GM12878 (cell line): ENCODE results near the gene MIEF1. TPM values are rescaled to one million over a fixed set of nuclear protein-coding genes. Genes with fewer than 3 reads are reported as not detected.

Experiments
- ATAC-seq: fragments of 200-7000 bp; cut with Tn5 transposase; 3 replicates; pipeline ENCODE4 v1.9.1; 2020; ENCODE audit warnings: mild to moderate bottlenecking, moderate library complexity
- BruUV-seq: library from RNA; stranded (reverse); fragments of 400-500 nt; replicated peaks from 2 replicates; lab custom pipeline; 2021; lab: Mats Ljungman, UMichigan
- CTCF ChIA-PET: fragments of 300-600 bp; sonication (Branson Sonifier 250); formaldehyde crosslinking; extraction: SDS; loops from one replicate; lab custom pipeline; 2021; ENCODE audit warnings: inconsistent platforms; lab: Yijun Ruan, JAX
- POLR2A ChIA-PET: fragments of 350-600 bp; formaldehyde crosslinking; extraction: SDS; loops from one replicate; lab custom pipeline; 2021; ENCODE audit warnings: inconsistent platforms; lab: Charles Lee
- RAD21 ChIA-PET: fragments of 300-600 bp; sonication (Branson Sonifier 250); formaldehyde crosslinking; loops from one replicate; lab custom pipeline; 2023; ENCODE audit warnings: antibody characterized with exemption; ENCODE audit not compliant: unreplicated experiment; lab: Charles Lee
- SMC1A ChIA-PET: fragments of 300-600 bp; sonication (Branson Sonifier 250); formaldehyde crosslinking; loops from one replicate; lab custom pipeline; 2023; ENCODE audit not compliant: unreplicated experiment, uncharacterized antibody; lab: Charles Lee
- DNase-seq: peaks from one replicate; pipeline ENCODE4 v3.0.0-alpha.2; 2011; ENCODE audit warnings: low read depth, low spot score
- FAIRE-seq: peaks from 3 replicates; lab custom pipeline; 2011; peaks lifted over from hg19 to GRCh38; lab: Jason Lieb, UNC
- H2AFZ ChIP-seq: 2 replicates; pipeline ENCODE4 v1.6.0; 2011; ENCODE audit warnings: low read depth, low read length, control low read depth; ENCODE audit not compliant: control insufficient read depth
- H3K27ac ChIP-seq: 2 replicates; pipeline ENCODE4 v1.5.1; 2011; ENCODE audit warnings: control low read depth; ENCODE audit not compliant: control insufficient read depth, insufficient read depth
- H3K27me3 ChIP-seq, 2 experiments: replicated peaks in 1 of 2; 2 replicates each; pipeline versions ENCODE4 v1.6.0 to v1.6.1; 2011; ENCODE audit warnings: low read length in 1 of 2; ENCODE audit not compliant: control insufficient read depth in 2 of 2, insufficient read depth in 2 of 2
- H3K36me3 ChIP-seq, 2 experiments: 2 replicates each; pipeline ENCODE4 v1.5.1; 2011; ENCODE audit warnings: low read length in 1 of 2; ENCODE audit not compliant: control insufficient read depth in 2 of 2, insufficient read depth in 2 of 2
- H3K4me1 ChIP-seq: 2 replicates; pipeline ENCODE4 v1.6.1; 2011; ENCODE audit warnings: mild to moderate bottlenecking, low read length, moderate library complexity, mixed read lengths; ENCODE audit not compliant: control insufficient read depth, insufficient read depth
- H3K4me2 ChIP-seq: 2 replicates; pipeline ENCODE4 v1.6.0; 2011; ENCODE audit warnings: control low read depth; ENCODE audit not compliant: control insufficient read depth, insufficient read depth
- H3K4me3 ChIP-seq: fragments of 200-600 bp; sonication (generic); 2 replicates; pipeline ENCODE4 v1.5.1; 2016
- H3K79me2 ChIP-seq: 2 replicates; pipeline ENCODE4 v1.6.0; 2011; ENCODE audit warnings: low read length; ENCODE audit not compliant: control insufficient read depth, insufficient read depth
- H3K9ac ChIP-seq: 2 replicates; pipeline ENCODE4 v1.8.0; 2011; ENCODE audit warnings: low read length, control low read depth, mixed read lengths; ENCODE audit not compliant: control insufficient read depth, insufficient read depth
- H3K9me3 ChIP-seq: replicated peaks from 3 replicates; pipeline ENCODE4 v1.5.1; 2011; ENCODE audit warnings: mild to moderate bottlenecking, low read length; ENCODE audit not compliant: control insufficient read depth, insufficient read depth
- H4K20me1 ChIP-seq: 2 replicates; pipeline ENCODE4 v1.6.0; 2011; ENCODE audit not compliant: control insufficient read depth, insufficient read depth
- CREB1 ChIP-seq: IDR thresholded peaks from 2 replicates; pipeline ENCODE4 v1.6.1; 2012; ENCODE audit warnings: low read depth, mild to moderate bottlenecking, inconsistent platforms
- WGBS: methylation state at CpG from one replicate; pipeline ENCODE4 v1.1.6; 2016; ENCODE audit warnings: low lambda C conversion rate; ENCODE audit not compliant: insufficient replicate concordance, insufficient coverage; ENCODE audit errors: missing lambda C conversion rate; 5-methylcytosine and 5-hydroxymethylcytosine counted together
- in situ Hi-C: fragments of 300-500 bp; cut with MboI; formaldehyde crosslinking; loops from 9 replicates; pipeline ENCODE4 v1.14.3; 2018; ENCODE audit warnings: mixed read lengths
- intact Hi-C: fragments of 100-400 bp; cut with micrococcal nuclease; formaldehyde crosslinking; loops from one replicate; pipeline ENCODE4 v1.14.2; 2022; ENCODE audit not compliant: unreplicated experiment
- polyA plus RNA-seq, 11 experiments: library from polyadenylated mRNA; depleted of rRNA in 4 of 11; unstranded in 6 of 11; stranded (reverse) in 5 of 11; fragments of >200 nt; fragmentation: Nextera tagmentation in 4 of 11; fragmentation: Illumina TruSeq in 1 of 11; extraction: Ambion mirVana in 4 of 11; extraction: Trizol in 1 of 11; gene quantifications; 1 replicate in 1 of 11; 2 replicates in 10 of 11; pipeline versions ENCODE4 v1.2.1 to v1.2.3, GENCODE V29; 2011 to 2016; ENCODE audit warnings: inconsistent platforms in 2 of 11, missing spikeins in 2 of 11, low read depth in 1 of 11
- total RNA-seq, 4 experiments: library from RNA; depleted of rRNA in 3 of 4; stranded (reverse); fragments of >200 nt in 3 of 4; fragmentation: Illumina TruSeq in 1 of 4; extraction: Trizol in 1 of 4; gene quantifications; 2 replicates each; pipeline versions ENCODE4 v1.2.1 to v1.2.3, GENCODE V29; 2013 to 2021
- TF ChIP-seq, protein P1 (sequence below), 3 experiments: IDR thresholded peaks in 2 of 3; conservative IDR thresholded peaks in 1 of 3; 2 replicates each; pipeline ENCODE4 v1.5.1; 2011; ENCODE audit warnings: low read depth in 3 of 3, low read length in 3 of 3, mild to moderate bottlenecking in 3 of 3, control low read depth in 2 of 3, moderate library complexity in 2 of 3, inconsistent platforms in 1 of 3, mixed read lengths in 1 of 3; ENCODE audit not compliant: control insufficient read depth in 2 of 3, insufficient read depth in 1 of 3; ENCODE audit errors: extremely low read depth in 1 of 3
- TF ChIP-seq, protein P2 (sequence below): fragments of 450-650 bp; IDR thresholded peaks from 2 replicates; pipeline ENCODE4 v1.6.1; 2016; ENCODE audit warnings: mild to moderate bottlenecking

The MIEF1 gene
- total and polyA plus RNA-seq, 10 of the 15 experiments (the other 5 are each of a cell fraction or from before 2014, with no cell fraction given) = 12.4 to 52.3 (median 29.3) TPM

DNA sequence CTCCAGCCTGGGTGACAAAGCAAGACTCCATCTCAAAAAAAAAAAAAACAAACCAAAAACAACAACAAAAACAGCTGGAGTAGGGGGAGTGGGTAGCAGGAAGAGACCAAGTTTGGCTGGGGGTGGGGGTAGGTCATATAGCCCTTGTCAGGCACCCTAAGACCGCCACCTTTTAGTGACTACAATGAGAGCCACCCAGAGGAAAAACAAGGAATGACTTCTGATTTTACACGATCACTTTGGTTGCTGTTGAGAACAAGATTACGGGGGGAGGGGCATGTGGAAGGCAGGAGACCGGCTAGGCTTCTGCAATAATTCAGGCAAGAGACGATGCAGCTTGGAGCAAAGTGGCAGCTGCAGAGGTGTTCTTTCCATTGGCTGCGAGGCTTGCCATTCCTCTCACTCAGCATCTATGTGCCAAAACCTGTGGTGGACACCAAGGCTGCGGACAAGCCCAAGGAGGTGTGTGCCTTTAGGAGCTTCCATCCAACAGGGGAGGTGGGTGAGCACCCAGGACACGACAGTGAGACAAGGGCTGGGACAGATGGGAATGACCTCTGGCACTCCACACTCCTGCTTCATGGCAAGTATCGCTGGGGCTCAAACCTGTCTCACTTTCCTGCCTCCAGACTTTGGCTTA, 28.7 kb downstream of the MIEF1 start:
- DNase-seq (no peak), FAIRE-seq (no peak), ATAC-seq (no peak)
- TF ChIP-seq CREB1 = no peak
- TF ChIP-seq, protein P1, sequence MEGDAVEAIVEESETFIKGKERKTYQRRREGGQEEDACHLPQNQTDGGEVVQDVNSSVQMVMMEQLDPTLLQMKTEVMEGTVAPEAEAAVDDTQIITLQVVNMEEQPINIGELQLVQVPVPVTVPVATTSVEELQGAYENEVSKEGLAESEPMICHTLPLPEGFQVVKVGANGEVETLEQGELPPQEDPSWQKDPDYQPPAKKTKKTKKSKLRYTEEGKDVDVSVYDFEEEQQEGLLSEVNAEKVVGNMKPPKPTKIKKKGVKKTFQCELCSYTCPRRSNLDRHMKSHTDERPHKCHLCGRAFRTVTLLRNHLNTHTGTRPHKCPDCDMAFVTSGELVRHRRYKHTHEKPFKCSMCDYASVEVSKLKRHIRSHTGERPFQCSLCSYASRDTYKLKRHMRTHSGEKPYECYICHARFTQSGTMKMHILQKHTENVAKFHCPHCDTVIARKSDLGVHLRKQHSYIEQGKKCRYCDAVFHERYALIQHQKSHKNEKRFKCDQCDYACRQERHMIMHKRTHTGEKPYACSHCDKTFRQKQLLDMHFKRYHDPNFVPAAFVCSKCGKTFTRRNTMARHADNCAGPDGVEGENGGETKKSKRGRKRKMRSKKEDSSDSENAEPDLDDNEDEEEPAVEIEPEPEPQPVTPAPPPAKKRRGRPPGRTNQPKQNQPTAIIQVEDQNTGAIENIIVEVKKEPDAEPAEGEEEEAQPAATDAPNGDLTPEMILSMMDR (IDR thresholded peaks at IDR 0.05 in 2 of 3, conservative IDR thresholded peaks at IDR 0.05 in 1 of 3; ENCODE audit: control insufficient read depth in 2 of 3, extremely low read depth in 1 of 3, insufficient read depth in 1 of 3, low read depth in 3 of 3, low read length in 3 of 3) = peak; percentile 21 to 35 (median 30); a peak in 2 of 6 replicates
- TF ChIP-seq, protein P2, sequence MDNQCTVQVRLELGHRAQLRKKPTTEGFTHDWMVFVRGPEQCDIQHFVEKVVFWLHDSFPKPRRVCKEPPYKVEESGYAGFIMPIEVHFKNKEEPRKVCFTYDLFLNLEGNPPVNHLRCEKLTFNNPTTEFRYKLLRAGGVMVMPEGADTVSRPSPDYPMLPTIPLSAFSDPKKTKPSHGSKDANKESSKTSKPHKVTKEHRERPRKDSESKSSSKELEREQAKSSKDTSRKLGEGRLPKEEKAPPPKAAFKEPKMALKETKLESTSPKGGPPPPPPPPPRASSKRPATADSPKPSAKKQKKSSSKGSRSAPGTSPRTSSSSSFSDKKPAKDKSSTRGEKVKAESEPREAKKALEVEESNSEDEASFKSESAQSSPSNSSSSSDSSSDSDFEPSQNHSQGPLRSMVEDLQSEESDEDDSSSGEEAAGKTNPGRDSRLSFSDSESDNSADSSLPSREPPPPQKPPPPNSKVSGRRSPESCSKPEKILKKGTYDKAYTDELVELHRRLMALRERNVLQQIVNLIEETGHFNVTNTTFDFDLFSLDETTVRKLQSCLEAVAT = no peak
- peak overlapping the region; percentile 99 for H3K4me3 ChIP-seq
- H3K79me2 ChIP-seq = peaks cover 47% of the 10 kb centered on the region
- 52% methylated on average over 9 of the region's 9 CpGs for WGBS
- TSS peak; percentile 73 for BruUV-seq
- RAD21 ChIA-PET = interaction anchor here (0.9 to 4.7 kb wide), 10 partner anchors 11 to 494 kb away, joined by 3 to 44 read pairs (median 15); partner anchors contain the start of genes ATF4, MIEF1, RPL3 and TAB1
- no peaks in the 10 kb centered on the region for H3K27me3 ChIP-seq
- H3K36me3 ChIP-seq = peaks cover 0 to 5% of the 10 kb centered on the region in 2 experiments; a peak in 1 of 4 replicates
- no peaks in the 10 kb centered on the region for H4K20me1 ChIP-seq
- peak overlapping the region; percentile 100 for H3K4me2 ChIP-seq
- POLR2A ChIA-PET = interaction anchor here (0.6 to 2.4 kb wide), 10 partner anchors 8 to 513 kb away, joined by 3 to 9 read pairs (median 4); partner anchors contain the start of genes ATF4, MIEF1, RPL3 and TAB1
- no peak overlapping the region for H3K9ac ChIP-seq
- in situ Hi-C loops = no loop called here
- H3K9me3 ChIP-seq = no peaks in the 10 kb centered on the region
- 0 out of 2 replicates have a peak overlapping the region, but pooled peaks have one; percentile 96 for H3K27ac ChIP-seq
- SMC1A ChIA-PET = interaction anchor here (0.7 to 2.9 kb wide), 13 partner anchors 11 to 360 kb away, joined by 3 to 30 read pairs (median 9); partner anchors contain the start of genes ATF4, MIEF1 and TAB1
- CTCF ChIA-PET = interaction anchor here (0.8 to 17.8 kb wide), 18 partner anchors 10 to 690 kb away, joined by 3 to 372 read pairs (median 7); partner anchors contain the start of genes ATF4, MIEF1, RPL3 and TAB1
- intact Hi-C loops = loop anchor here (5.0 kb wide), 1 partner anchor 816 kb away; the partner anchor contains the start of gene ADSL
- no peak overlapping the region for H2AFZ ChIP-seq
- H3K4me1 ChIP-seq = peaks cover 42% of the 10 kb centered on the region
